Keratinocyte (primary cell): Measurements from ENCODE around the gene HTRA3.

Source experiments
- CTCF ChIP-seq, 3 experiments: IDR thresholded peaks in 1 of 3; conservative IDR thresholded peaks in 1 of 3; optimal IDR thresholded peaks in 1 of 3; 2 replicates in 2 of 3; 3 replicates in 1 of 3; pipeline versions ENCODE3 to v1.5.1; 2011; ENCODE audit warnings: low read length in 3 of 3, mild to moderate bottlenecking in 3 of 3, moderate library complexity in 2 of 3, control low read depth in 1 of 3, inconsistent platforms in 1 of 3; ENCODE audit not compliant: insufficient read depth in 2 of 3; ENCODE audit errors: extremely low read depth in 1 of 3
- EZH2 ChIP-seq: IDR thresholded peaks from one replicate; pipeline ENCODE4 v1.6.1; 2012; ENCODE audit warnings: inconsistent platforms, mild to moderate bottlenecking, low read length, moderate library complexity

- TF ChIP-seq CTCF (optimal IDR thresholded peaks at IDR 0.05 in 1 of 3, IDR thresholded peaks at IDR 0.05 in 1 of 3, conservative IDR thresholded peaks at IDR 0.05 in 1 of 3; ENCODE audit: extremely low read depth in 1 of 3, insufficient read depth in 2 of 3, low read length in 3 of 3), result no peak
- TF ChIP-seq EZH2, result no peak
Observed at GRCh38 chr4:8263397-8263796, 6.2 kb upstream of the HTRA3 start.
